AG20443 (cell line): ENCODE data around the gene GXYLT1.
A peak's percentile ranks its signal among the peaks of the same experiment; 100 is the strongest.
"Not testable (repeated sequence)": the region's sequence is repeated elsewhere in the genome, so short reads cannot be mapped to it uniquely, and the experiment has no call there.

Experiments
- DNase-seq: peaks from one replicate; pipeline ENCODE4 v3.0.0; 2012; ENCODE audit warnings: low spot score, mixed read lengths

GXYLT1 gene

DNA sequence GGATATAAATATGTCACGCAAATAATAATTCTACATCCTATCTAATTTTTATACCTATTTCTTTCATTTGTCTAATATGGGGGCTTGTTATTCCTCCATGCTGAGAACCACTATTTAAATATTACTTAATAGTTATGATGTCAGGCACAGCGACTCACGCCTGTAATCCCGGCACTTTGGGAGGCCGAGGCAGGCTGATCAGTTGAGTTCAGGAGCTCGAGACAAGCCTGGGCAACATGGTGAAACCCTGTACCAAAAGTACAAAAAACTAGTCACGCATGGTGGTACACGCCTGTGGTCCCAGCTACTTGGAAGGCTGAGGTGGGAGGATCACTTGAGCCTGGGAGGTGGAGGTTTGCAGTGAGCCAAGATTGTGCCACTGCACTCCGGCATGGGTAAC, 45.2 kb downstream of the GXYLT1 start:
- no peak for DNase-seq

DNA sequence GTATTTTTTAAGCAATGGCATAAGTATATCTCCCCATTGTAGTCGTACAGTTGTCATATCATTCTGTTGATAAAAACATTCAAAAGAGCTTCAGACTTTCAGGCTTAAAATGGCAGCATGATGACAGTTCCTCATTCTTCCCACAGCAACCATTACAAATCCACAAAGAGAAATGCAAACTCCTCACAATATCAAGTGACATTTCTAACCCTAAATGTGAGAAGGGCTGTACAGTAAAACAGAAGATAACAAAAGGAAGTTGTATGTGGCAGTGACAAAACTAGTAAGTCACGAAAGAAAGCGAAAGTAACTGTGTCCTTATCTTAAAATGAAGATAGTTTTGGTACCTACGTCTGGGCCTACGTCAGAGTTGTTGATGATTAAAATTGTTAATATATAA, 46.7 kb downstream of the GXYLT1 start:
- DNase-seq: no peak

DNA sequence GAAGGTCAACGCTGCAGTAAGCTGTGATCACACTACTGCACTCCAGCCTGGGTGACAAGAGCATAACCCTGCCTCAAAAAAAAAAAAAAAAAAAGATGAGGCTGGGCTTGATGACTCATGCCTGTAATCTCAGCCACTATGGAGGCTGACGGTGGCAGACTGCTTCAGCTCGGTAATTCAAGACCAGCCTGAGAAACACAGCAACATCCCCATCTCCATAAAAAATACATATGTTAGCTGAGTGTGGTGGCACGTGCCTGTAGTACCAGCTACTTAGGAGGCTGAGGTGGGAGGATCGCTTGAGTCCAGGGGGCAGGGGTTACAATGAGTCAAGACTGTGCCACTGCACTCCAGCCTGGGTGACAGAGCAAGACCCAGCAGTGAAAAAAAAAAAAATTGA, 50.4 kb downstream of the GXYLT1 start:
- peak; percentile 20 for DNase-seq

DNA sequence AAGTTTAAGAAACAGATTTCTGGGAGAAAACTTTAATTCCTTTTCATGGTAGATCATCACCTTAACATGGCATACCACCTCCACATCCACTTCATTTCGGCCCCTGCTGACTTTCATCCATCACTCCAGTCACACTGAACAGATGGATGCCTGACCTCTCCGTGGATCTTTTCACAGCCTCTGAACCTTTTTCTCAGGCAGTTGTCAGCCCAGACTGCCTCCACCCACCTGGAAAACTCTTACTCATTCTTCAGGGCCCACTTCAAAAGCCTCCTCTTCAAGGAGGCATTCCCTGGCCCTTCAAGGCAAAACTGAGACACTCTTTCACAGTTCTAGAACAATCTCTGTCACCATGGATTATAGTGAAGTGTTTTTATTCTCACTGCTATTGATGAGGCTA, 52.9 kb downstream of the GXYLT1 start:
- DNase-seq: no peak

DNA sequence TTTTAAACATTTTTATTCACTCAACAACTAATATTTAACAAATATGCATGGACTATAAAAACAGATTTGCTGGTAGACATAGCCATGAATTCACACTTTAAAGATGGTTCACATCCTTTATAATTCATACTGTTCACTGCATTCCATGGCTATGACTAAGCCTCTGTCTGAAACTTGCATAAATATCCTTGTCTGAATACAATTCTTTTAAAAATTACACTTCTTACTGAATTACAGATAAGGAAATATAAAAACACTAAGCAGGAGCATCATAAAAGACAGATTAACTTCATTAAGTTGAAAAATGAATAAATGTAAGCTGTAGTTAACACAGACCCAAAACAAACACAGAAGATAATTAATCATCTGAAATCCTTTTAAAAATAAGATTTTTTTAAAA, 53.8 kb downstream of the GXYLT1 start:
- DNase-seq: peak; percentile 28

DNA sequence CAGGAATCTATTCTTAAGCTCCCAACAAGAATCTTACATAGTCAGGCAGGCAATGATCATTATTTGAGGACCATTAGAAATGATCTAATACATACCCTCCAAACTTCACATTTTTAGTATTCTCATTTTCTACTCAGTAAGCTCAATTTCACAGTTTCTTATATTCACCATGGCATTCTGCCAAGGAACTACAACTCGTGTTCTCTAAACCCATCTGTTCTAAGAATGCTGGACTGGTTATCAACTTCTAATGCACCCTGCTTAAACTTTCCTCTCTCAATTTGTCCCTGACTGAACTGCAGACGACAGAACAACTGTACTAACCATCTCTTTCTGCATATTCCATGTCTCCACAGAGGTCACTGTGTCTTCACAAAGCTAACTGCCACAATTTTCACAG, 58.6 kb downstream of the GXYLT1 start:
- no peak for DNase-seq

DNA sequence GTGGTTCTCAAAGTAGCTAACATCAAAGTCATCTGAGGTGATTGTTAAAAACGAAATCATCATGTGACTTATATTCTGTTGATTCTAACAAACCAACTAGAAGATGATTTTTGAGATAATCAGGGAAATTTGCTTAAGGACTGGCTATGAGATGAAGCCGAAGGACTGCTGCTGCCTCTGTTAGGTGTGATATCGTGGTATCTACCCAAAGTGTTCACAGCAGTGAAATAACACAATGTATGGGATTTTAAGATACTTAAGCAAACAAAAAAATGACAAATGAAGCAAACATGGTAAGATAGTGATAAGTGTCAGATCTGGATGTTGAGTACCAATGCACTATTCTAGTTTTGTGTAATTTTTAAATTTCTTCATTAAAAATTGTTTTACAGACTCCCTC, 59.1 kb downstream of the GXYLT1 start:
- DNase-seq: no peak

DNA sequence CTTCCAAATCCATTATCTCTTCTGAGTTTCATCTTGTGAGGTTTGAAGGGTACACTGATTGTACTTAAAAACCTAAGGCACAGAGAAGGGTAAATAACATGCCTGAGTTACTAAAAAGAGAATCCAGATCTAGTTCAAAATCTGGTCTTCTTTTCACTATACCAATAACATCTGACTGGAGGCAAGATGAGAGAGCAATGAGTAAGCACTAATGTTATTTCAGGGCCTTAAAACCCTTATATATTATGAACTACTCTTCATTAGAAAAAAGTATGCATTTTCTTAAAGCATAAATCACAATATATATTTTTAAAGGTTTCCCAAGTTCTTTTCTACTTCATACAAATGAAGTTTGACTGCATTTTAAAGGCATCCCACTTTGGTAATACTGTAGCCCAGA, 60.2 kb downstream of the GXYLT1 start:
- DNase-seq: no peak

DNA sequence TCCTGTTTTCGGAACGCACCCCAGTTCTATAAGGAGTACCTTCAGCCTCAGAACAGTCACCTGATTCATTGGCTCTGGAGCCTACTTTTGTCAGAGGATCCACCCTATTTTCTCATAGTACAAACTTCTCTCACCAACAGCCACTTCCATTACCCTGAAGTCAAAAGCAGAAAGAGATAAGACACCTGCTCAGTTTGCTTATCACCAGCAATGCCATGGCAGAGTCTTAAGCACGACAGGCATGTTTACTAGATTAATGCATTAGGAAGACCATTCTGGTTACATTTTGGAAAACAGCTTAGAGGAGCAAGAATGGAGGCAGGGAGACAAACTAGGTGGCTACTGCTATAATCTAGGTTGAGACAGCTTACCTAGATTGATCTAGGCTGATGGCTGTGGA, 67.7 kb downstream of the GXYLT1 start:
- no peak for DNase-seq

DNA sequence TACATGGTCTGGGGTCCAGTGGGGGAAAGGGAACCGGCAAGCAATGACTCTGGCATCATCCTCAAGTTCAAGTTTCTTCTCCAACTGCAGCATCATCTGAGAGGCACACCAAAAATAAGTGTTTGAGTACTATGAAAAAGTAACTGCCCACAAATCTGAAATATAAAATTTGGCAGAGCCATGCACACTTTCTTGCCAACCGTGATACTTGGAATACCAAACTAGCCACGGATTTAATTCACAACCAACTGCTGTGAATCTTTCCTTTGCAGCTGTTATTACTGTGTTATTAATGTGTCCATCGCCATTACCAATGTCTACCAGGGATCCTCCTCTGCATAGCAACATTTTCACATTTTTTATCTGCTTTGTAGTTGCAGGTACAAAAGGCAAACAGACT, 74.6 kb downstream of the GXYLT1 start:
- no peak for DNase-seq

DNA sequence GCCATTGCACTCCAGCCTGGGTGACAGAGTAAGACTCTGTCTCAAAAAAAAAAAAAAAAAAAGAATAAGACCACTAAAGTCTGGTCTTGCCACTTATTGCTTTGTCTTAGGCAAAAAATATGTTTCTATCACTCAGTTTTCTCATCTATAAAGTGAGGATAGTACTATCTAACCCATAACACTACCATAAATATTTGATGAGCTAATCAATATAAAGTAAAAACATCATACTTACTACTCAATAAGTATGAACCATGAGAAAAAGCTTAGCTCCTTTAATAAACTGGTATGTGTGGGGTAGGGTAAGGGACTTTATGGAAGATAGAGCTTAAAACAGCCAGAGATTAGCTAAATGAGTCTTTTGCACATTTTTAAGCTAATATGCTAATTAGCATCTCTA, 85.5 kb downstream of the GXYLT1 start:
- DNase-seq: no peak

DNA sequence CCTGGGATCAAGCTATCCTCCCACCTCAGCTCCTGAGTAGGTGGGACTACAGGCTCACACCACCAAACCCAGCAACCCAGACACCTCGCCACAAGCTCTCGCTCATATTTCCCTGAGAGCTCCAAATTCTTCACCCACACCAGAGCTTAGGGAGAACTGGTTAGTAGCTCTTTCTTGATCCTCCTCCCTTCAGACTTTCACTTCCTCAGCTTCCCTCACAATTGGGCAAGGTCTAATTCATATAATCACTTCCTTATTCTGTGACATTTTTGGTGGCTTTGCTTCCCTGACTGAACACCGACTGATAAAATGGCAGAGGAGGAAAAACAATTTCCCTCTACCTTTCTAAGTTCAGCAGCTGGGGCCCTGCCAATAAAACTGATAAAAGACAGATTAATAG, 88.5 kb downstream of the GXYLT1 start:
- no peak for DNase-seq

DNA sequence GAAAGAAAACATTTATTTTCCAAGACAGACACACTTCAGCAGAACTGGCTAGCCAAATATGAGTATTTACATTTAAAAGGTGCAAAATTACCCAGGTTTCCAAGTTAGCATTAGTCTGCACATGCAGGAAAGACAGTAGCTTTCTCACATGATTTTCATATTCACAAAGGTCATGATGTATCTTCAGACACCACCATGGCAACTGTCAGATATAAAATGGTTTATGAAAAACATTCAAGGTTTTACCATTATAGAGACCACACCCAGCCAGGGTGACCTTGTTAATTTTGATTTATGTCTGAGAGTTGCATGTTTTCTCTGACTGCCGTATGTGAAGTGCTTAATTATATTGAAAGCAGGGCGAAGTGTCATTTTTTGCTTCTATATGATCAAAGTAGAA, 91.2 kb downstream of the GXYLT1 start:
- DNase-seq: no peak

DNA sequence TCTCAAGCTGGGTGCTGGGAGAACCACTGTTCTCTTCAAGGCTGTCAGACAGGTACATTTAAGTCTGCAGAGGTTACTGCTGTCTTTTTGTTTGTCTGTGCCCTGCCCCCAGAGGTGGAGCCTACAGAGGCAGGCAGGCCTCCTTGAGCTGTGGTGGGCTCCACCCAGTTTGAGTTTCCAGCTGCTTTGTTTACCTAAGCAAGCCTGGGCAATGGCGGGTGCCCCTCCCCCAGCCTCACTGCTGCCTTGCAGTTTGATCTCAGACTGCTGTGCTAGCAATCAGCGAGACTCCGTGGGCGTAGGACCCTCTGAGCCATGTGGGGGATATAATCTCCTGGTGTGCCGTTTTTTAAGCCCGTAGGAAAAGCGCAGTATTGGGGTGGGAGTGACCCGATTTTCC, 95.7 kb downstream of the GXYLT1 start:
- not testable (repeated sequence) for DNase-seq

DNA sequence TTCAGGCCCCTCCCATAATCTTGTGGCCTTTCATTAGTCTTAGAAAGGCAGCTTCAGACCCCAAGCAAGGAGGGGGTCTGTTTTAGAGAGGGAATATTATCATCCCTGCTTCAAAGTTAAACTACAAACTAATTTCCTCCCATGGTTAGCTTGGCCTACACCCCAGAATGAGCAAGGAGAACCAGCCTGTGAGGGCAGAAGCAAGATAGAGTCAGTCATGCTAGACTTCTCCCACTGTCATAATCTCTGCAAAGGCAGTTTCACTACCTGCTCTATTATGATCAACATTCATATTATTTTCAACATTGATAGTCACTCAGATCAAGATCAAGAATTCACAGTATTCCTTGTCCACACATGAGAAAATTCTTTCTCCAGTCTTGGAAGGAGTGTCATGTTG, 105.1 kb downstream of the GXYLT1 start:
- no peak for DNase-seq

DNA sequence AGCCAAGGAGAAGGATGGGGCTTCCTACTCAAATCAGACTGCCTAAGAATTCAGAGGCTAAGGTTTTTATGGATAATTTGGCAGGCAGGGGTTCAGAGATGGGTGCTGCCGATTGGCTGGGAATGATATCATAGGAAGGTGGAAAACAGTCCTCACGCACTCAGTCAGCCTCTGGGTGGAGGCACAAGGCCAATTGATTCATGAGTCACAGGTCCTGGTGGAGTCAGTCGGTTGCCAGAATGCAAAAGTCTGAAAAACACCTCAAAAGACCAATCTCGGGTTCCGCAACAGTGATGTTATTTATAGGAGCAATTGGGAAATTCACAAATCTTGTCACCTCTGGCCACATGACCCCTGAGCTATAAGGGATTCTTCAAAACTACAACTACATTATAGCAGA, 105.5 kb downstream of the GXYLT1 start:
- DNase-seq: peak; percentile 68

DNA sequence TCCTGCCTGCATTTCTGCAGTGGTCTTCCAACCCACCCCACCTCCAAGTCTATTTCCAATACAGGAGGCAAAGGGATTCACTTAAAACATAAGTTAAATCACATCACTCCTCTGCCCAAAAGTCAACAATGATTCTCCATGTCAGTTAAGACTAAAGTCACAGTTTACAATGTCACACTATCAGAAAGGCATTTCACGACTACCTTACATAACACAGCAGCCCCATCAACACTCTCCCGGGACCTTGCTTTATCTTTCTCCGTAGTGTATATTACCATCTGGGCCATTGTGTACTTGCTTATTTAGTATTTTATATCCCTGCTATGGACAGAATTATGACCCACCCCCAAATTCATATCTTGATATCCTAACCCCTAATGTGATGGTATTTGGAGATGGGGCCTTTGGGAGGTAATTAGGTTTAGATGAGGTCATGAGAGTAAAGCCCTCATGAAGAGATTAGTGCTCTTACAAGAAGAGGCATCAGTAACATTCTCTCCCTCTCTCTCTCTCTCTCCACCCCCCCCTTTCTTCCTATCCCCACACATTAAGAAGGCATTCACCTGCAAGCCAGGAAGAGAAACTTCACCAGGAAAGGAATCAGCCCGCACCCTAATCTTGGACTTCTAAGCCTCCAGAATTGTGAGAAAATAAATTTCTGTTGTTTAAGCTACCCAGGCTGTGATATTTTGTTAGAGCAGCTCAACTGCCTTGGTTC, 112.7 kb downstream of the GXYLT1 start:
- DNase-seq: no peak
